Measurements from ENCODE around the gene IFNA6.

- TF ChIP-seq REST (IDR thresholded peaks at IDR 0.05; ENCODE audit: insufficient read depth in 1 of 2, low read depth in 2 of 2, low read length in 1 of 2): no peak
- TF ChIP-seq POLR2AphosphoS5 (IDR thresholded peaks at IDR 0.05; ENCODE audit: low read depth, low read length): no peak
- TF ChIP-seq, protein P1, sequence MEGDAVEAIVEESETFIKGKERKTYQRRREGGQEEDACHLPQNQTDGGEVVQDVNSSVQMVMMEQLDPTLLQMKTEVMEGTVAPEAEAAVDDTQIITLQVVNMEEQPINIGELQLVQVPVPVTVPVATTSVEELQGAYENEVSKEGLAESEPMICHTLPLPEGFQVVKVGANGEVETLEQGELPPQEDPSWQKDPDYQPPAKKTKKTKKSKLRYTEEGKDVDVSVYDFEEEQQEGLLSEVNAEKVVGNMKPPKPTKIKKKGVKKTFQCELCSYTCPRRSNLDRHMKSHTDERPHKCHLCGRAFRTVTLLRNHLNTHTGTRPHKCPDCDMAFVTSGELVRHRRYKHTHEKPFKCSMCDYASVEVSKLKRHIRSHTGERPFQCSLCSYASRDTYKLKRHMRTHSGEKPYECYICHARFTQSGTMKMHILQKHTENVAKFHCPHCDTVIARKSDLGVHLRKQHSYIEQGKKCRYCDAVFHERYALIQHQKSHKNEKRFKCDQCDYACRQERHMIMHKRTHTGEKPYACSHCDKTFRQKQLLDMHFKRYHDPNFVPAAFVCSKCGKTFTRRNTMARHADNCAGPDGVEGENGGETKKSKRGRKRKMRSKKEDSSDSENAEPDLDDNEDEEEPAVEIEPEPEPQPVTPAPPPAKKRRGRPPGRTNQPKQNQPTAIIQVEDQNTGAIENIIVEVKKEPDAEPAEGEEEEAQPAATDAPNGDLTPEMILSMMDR (IDR thresholded peaks at IDR 0.05): no peak
Observed at GRCh38 chr9:21331676-21332402, 18.8 kb downstream of the IFNA6 start.

Data from Panc1 (cell line).